HG03521 (cell line): ENCODE measurements around the gene MAPT.
"Not testable (repeated sequence)": the region's sequence is repeated elsewhere in the genome, so short reads cannot be mapped to it uniquely, and the experiment has no call there.

ENCODE experiments used
- ATAC-seq: cut with Tn5 transposase; IDR thresholded peaks from one replicate; pipeline ENCODE4 v1.9.1; 2021; ENCODE audit warnings: mild to moderate bottlenecking, moderate library complexity; ENCODE audit not compliant: unreplicated experiment

Gene MAPT

GRCh38 chr17:45923511-45924268, 29.3 kb downstream of the MAPT start:
- ATAC-seq = no peak

- no peak for ATAC-seq
Measured at GRCh38 chr17:45924332-45924820, 30.0 kb downstream of the MAPT start.

- ATAC-seq = no peak
Measured at GRCh38 chr17:45925311-45925710, 31.0 kb downstream of the MAPT start.

GRCh38 chr17:45927247-45927646, 32.9 kb downstream of the MAPT start:
- no peak for ATAC-seq

GRCh38 chr17:45929344-45929743, 35.0 kb downstream of the MAPT start:
- ATAC-seq = no peak

GRCh38 chr17:45930420-45930951, 36.1 kb downstream of the MAPT start:
- no peak for ATAC-seq

- ATAC-seq = no peak
Measured at GRCh38 chr17:45931677-45932076, 37.3 kb downstream of the MAPT start.

GRCh38 chr17:45934044-45934979, 40.0 kb downstream of the MAPT start:
- ATAC-seq = no peak

- ATAC-seq = no peak
Measured at GRCh38 chr17:45935197-45935709, 40.9 kb downstream of the MAPT start.

GRCh38 chr17:45935710-45936509, 41.6 kb downstream of the MAPT start:
- no peak for ATAC-seq

GRCh38 chr17:45936610-45937009, 42.3 kb downstream of the MAPT start:
- no peak for ATAC-seq

- not testable (repeated sequence) for ATAC-seq
Measured at GRCh38 chr17:45937186-45937585, 42.8 kb downstream of the MAPT start.

GRCh38 chr17:45939395-45939794, 45.0 kb downstream of the MAPT start:
- no peak for ATAC-seq

- ATAC-seq = no peak
Measured at GRCh38 chr17:45940293-45940692, 45.9 kb downstream of the MAPT start.

- no peak for ATAC-seq
Measured at GRCh38 chr17:45940826-45941225, 46.5 kb downstream of the MAPT start.

GRCh38 chr17:45941395-45941794, 47.0 kb downstream of the MAPT start:
- ATAC-seq = no peak

- ATAC-seq = no peak
Measured at GRCh38 chr17:45942284-45942683, 47.9 kb downstream of the MAPT start.

GRCh38 chr17:45946841-45947256, 52.5 kb downstream of the MAPT start:
- ATAC-seq = no peak

GRCh38 chr17:45948498-45948880, 54.1 kb downstream of the MAPT start:
- ATAC-seq = no peak

- ATAC-seq = no peak
Measured at GRCh38 chr17:45948881-45949624, 54.7 kb downstream of the MAPT start.
